Measurements from ENCODE around the gene RNF43. TPM values are rescaled to one million over a fixed set of nuclear protein-coding genes. Genes with fewer than 3 reads are reported as not detected.

The RNF43 gene
- total RNA-seq, 1 experiment from 2014 or later: 0.42 TPM

- no peak overlapping the region for H4K91ac ChIP-seq (ENCODE audit: insufficient read length, low read depth, low read length)
- no peak overlapping the region for H3K4me2 ChIP-seq (ENCODE audit: insufficient read depth, insufficient read length, low read length)
- H3K36me3 Mint-ChIP-seq (ENCODE audit: insufficient read depth in 1 of 3, low read depth in 3 of 3): no peaks in the 10 kb centered on the region
- peaks cover 4% of the 10 kb centered on the region; the same call in 1 of the 2 replicates for H3K27me3 Mint-ChIP-seq (ENCODE audit: low read depth)
- no peaks in the 10 kb centered on the region for H3K9me3 ChIP-seq (ENCODE audit: control insufficient read depth, low read depth, low read length)
- no peak overlapping the region for H3T11ph ChIP-seq (ENCODE audit: low read length)
- H3K23ac ChIP-seq (ENCODE audit: insufficient read length, low read depth, low read length): no peak overlapping the region
- H3K4me1 Mint-ChIP-seq: peaks cover 18 to 23% of the 10 kb centered on the region in 2 experiments
- TF ChIP-seq CTCF (conservative IDR thresholded peaks at IDR 0.05): no peak
- H3K27ac ChIP-seq (ENCODE audit: insufficient read length, low read depth, low read length): no peak overlapping the region
- no peak overlapping the region; a peak in 1 of 7 replicates for H3K27ac Mint-ChIP-seq
- no peak for DNase-seq
- no peaks in the 10 kb centered on the region for H3K79me2 ChIP-seq (ENCODE audit: insufficient read depth, low read length)
- no peak overlapping the region for H2BK120ac ChIP-seq (ENCODE audit: low read depth, low read length, poor library complexity, severe bottlenecking)
- WGBS (ENCODE audit: extremely low coverage, insufficient read length, low lambda C conversion rate): no CpG with 5 or more reads among the region's 1 CpG
- H3K18ac ChIP-seq (ENCODE audit: insufficient read length, low read depth, low read length): no peak overlapping the region
- H2BK5ac ChIP-seq (ENCODE audit: insufficient read length, low read length): no peak overlapping the region
- H4K5ac ChIP-seq (ENCODE audit: insufficient read length, low read depth, low read length): no peak overlapping the region
- H3K4ac ChIP-seq (ENCODE audit: low read depth, low read length): no peak overlapping the region
- H4K20me1 ChIP-seq (ENCODE audit: control insufficient read depth, insufficient read depth, insufficient read length): no peaks in the 10 kb centered on the region
- no peak overlapping the region for H3K14ac ChIP-seq (ENCODE audit: insufficient read depth, low read length)
- H3K27me3 ChIP-seq (ENCODE audit: insufficient read depth, low read length): no peaks in the 10 kb centered on the region
- no peak overlapping the region for H2BK12ac ChIP-seq (ENCODE audit: insufficient read length, low read depth, low read length)
- no peaks in the 10 kb centered on the region for H3K79me1 ChIP-seq (ENCODE audit: insufficient read depth, low read depth, low read length, poor library complexity, severe bottlenecking)
- no peak overlapping the region for H2AFZ ChIP-seq (ENCODE audit: low read length)
- no peak overlapping the region for H3K56ac ChIP-seq (ENCODE audit: insufficient read length, low read depth, low read length)
- no peak overlapping the region for H3K9ac ChIP-seq (ENCODE audit: extremely low read depth, insufficient read length, low read length)
- H4K8ac ChIP-seq (replicated peaks; ENCODE audit: insufficient read length, low read depth, low read length): no peak overlapping the region
- no peaks in the 10 kb centered on the region for H3K4me1 ChIP-seq (ENCODE audit: insufficient read depth, low read length)
- peaks cover 4% of the 10 kb centered on the region for H3K23me2 ChIP-seq (ENCODE audit: insufficient read length, low read depth, low read length, poor library complexity, severe bottlenecking)
- H3K9me3 Mint-ChIP-seq: no peaks in the 10 kb centered on the region
- H2BK20ac ChIP-seq (ENCODE audit: low read depth, low read length, poor library complexity, severe bottlenecking): no peak overlapping the region
- H3K4me3 Mint-ChIP-seq: no peak overlapping the region
- no peak overlapping the region for H2BK15ac ChIP-seq (ENCODE audit: low read depth, low read length)
- no peak overlapping the region for H2AK5ac ChIP-seq (ENCODE audit: insufficient read length, low read length)
Measured at GRCh38 chr17:58412064-58412703, 5.2 kb downstream of the RNF43 start.
